Pericardium fibroblast (primary cell): ENCODE measurements around the gene IFNA7. TPM values are rescaled to one million over a fixed set of nuclear protein-coding genes. Genes with fewer than 3 reads are reported as not detected.

Source experiments
- total RNA-seq: library from RNA; depleted of rRNA; stranded (reverse); fragments of >200 nt; gene quantifications from 2 replicates; pipeline ENCODE4 v1.2.3, GENCODE V29; 2015

Gene IFNA7
- total RNA-seq: not detected in 2 replicates

DNA sequence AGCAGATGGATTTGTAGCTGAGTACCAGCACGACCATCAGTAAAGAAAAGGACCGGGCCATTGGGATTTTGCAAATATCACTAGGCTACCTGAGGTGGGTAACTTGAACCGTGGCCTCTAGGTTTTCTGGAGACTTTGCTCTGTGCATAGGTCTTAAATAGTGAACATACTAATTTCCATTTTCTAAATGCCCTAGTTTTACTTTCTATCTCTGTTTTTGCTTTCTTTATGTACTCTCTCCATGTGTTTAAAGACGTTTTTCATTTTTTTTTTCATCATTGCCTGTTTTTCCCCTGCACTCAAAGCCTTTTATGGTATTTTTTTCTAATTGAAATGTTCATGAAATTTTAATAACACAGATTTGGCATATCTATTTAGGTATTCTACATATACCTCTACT lies at the start of gene IFNA7:
Gene IFNA7 (minus strand): TSS at position 101 of the 400 bp plus-strand sequence. CDS start 40 bp downstream, at position 61.

DNA sequence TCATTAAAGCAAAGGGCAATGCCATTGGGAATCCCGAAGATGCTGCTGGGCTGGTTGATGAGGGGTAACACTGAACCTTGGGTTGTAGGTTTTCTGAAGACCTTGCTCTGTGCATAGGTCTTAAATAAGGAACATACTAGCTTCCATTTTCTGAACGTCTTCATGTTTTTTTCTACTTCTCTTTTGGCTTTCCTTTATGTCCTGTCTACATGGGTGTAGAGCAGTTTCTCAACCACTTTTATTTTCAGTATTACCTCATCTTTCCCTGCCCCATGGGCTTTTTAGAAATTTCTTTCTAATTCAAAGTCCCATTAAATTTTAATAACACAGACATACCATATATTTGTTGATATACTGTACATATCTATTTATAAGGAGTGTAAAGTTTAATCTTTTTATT lies 37.9 kb upstream of the IFNA7 start, which contains the start of gene IFNA14:
Gene IFNA14 (minus strand): TSS at position 95 of the 400 bp plus-strand sequence. CDS start 70 bp downstream, at position 25.

DNA sequence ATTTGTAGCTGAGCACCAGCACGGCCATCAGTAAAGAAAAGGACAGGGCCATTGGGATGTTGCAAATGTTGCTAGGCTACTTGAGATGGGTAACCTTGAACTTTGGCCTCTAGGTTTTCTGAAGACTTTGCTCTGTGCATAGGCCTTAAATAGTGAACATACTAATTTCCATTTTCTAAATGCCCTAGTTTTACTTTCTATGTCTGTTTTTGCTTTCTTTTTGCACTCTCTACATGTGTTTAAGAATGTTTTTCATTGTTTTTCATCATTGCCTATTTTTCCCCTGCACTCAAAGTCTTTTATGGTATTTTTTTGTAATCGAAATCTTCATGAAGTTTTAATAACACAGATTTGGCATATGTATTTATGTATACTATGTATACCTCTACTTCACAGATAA lies 26.1 kb upstream of the IFNA7 start, which contains the start of gene IFNA17:
Gene IFNA17 (minus strand): TSS at position 101 of the 400 bp plus-strand sequence. CDS start 49 bp downstream, at position 52.

DNA sequence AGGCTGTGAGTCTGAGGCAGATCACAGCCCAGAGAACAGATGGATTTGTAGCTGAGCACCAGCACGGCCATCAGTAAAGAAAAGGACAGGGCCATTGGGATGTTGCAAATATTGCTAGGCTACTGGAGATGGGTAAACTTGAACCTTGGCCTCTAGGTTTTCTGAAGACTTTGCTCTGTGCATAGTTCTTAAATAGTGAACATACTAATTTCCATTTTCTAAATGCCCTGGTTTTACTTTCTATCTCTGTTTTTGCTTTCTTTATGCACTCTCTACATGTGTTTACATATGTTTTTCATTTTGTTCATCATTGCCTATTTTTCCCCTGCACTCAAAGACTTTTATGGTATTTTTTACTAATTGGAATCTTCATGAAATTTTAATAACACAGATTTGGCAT lies 15.2 kb upstream of the IFNA7 start, which contains the start of gene IFNA16:
Gene IFNA16 (minus strand): TSS at position 101 of the 400 bp plus-strand sequence. CDS start 6 bp downstream, at position 95.

DNA sequence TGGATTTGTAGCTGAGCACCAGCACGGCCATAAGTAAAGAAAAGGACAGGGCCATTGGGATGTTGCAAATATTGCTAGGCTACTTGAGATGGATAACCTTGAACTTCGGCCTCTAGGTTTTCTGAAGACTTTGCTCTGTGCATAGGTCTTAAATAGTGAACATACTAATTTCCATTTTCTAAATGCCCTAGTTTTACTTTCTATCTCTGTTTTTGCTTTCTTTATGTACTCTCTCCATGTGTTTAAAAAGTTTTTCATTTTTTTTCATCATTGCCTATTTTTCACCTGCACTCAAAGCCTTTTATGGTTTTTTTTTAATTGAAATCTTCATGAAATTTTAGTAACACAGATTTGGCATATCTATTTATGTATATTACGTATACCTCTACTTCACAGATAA lies 5.0 kb upstream of the IFNA7 start, which contains the start of gene IFNA10:
Gene IFNA10 (minus strand): TSS at position 101 of the 400 bp plus-strand sequence. CDS start 46 bp downstream, at position 55.

DNA sequence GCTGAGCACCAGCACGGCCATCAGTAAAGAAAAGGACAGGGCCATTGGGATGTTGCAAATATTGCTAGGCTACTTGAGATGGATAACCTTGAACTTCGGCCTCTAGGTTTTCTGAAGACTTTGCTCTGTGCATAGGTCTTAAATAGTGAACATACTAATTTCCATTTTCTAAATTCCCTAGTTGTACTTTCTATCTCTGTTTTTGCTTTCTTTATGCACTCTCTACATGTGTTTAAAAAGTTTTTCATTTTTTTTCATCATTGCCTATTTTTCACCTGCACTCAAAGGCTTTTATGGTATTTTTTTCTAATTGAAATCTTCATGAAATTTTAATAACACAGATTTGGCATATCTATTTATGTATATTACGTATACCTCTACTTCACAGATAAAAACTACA lies 14.5 kb downstream of the IFNA7 start, which contains the start of gene IFNA4:
Gene IFNA4 (minus strand): TSS at position 101 of the 400 bp plus-strand sequence. CDS start 56 bp downstream, at position 45.

DNA sequence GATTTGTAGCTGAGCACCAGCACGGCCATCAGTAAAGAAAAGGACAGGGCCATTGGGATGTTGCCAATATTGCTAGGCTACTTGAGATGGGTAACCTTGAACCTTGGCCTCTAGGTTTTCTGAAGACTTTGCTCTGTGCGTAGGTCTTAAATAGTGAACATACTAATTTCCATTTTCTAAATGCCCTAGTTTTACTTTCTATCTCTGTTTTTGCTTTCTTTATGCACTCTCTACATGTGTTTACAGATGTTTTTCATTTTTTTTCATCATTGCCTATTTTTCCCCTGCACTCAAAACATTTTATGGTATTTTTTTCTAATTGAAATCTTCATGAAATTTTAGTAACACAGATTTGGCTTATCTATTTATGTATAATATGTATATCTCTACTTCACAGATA lies 35.4 kb downstream of the IFNA7 start, which contains the start of gene IFNA21:
Gene IFNA21 (minus strand): TSS at position 101 of the 400 bp plus-strand sequence. CDS start 48 bp downstream, at position 53.

Other genes with a start within 250 kb of the IFNA7 start
- gene HACD4, start 170.6 kb downstream of the IFNA7 start, total RNA-seq: 3.7 and 7.1 TPM in 2 replicates
- gene IFNB1, start 124.3 kb downstream of the IFNA7 start, total RNA-seq: not detected in 2 replicates
- gene IFNW1, start 60.4 kb downstream of the IFNA7 start, total RNA-seq: not detected in 2 replicates
- gene IFNA21, start 35.5 kb downstream of the IFNA7 start, total RNA-seq: not detected in 2 replicates
- not detected in 2 replicates for gene IFNA4, start 14.6 kb downstream of the IFNA7 start, total RNA-seq
- not detected in 2 replicates for gene IFNA10, start 4.9 kb upstream of the IFNA7 start, total RNA-seq
- gene IFNA16, start 15.1 kb upstream of the IFNA7 start, total RNA-seq: not detected in 2 replicates
- gene IFNA17, start 26.0 kb upstream of the IFNA7 start, total RNA-seq: not detected in 2 replicates
- gene IFNA14, start 37.8 kb upstream of the IFNA7 start, total RNA-seq: not detected in 2 replicates
- gene IFNA5, start 103.1 kb upstream of the IFNA7 start, total RNA-seq: not detected in 2 replicates
- gene KLHL9, start 133.2 kb upstream of the IFNA7 start, total RNA-seq: 19.7 and 24.7 TPM in 2 replicates
- gene IFNA6, start 148.7 kb upstream of the IFNA7 start, total RNA-seq: not detected in 2 replicates
- not detected in 2 replicates for gene IFNA13, start 165.9 kb upstream of the IFNA7 start, total RNA-seq
- gene IFNA2, start 183.2 kb upstream of the IFNA7 start, total RNA-seq: not detected in 2 replicates
- not detected in 2 replicates for gene IFNA8, start 206.9 kb upstream of the IFNA7 start, total RNA-seq
- gene IFNA1, start 238.2 kb upstream of the IFNA7 start, total RNA-seq: not detected in 2 replicates